GM18505 (cell line): ENCODE results near the gene NID1.
"Not testable (repeated sequence)": the region's sequence is repeated elsewhere in the genome, so short reads cannot be mapped to it uniquely, and the experiment has no call there.

Source experiments
- ATAC-seq: cut with Tn5 transposase; IDR thresholded peaks from one replicate; pipeline ENCODE4 v1.9.1; 2021; ENCODE audit not compliant: unreplicated experiment
- POLR2A ChIP-seq: IDR thresholded peaks from 4 replicates; pipeline ENCODE4 v1.6.1; 2011; ENCODE audit warnings: borderline replicate concordance; ENCODE audit not compliant: insufficient read depth, insufficient read length; ENCODE audit errors: extremely low read depth

The NID1 gene

GRCh38 chr1:236085545-236086159 is 20.8 kb upstream of the NID1 start:
- no peak for TF ChIP-seq POLR2A
- ATAC-seq: no peak

GRCh38 chr1:236084386-236084730 is 19.5 kb upstream of the NID1 start:
- no peak for ATAC-seq
- TF ChIP-seq POLR2A: no peak

GRCh38 chr1:236083650-236084385 is 18.9 kb upstream of the NID1 start:
- TF ChIP-seq POLR2A: no peak
- ATAC-seq: no peak

GRCh38 chr1:236082526-236082925 is 17.6 kb upstream of the NID1 start:
- TF ChIP-seq POLR2A: no peak
- ATAC-seq: no peak

- no peak for ATAC-seq
- no peak for TF ChIP-seq POLR2A
Measured at GRCh38 chr1:236081546-236082227, 16.8 kb upstream of the NID1 start.

GRCh38 chr1:236079703-236080102 is 14.8 kb upstream of the NID1 start:
- ATAC-seq: no peak
- TF ChIP-seq POLR2A: no peak

GRCh38 chr1:236078993-236079392 is 14.1 kb upstream of the NID1 start:
- no peak for ATAC-seq
- TF ChIP-seq POLR2A: no peak

GRCh38 chr1:236078077-236078476 is 13.2 kb upstream of the NID1 start:
- not testable (repeated sequence) for ATAC-seq

- TF ChIP-seq POLR2A: no peak
- no peak for ATAC-seq
Measured at GRCh38 chr1:236075848-236076247, 11.0 kb upstream of the NID1 start.

- no peak for ATAC-seq
- TF ChIP-seq POLR2A: no peak
Measured at GRCh38 chr1:236073307-236073897, 8.5 kb upstream of the NID1 start.

- TF ChIP-seq POLR2A: no peak
- ATAC-seq: no peak
Measured at GRCh38 chr1:236072001-236072400, 7.1 kb upstream of the NID1 start.

- ATAC-seq: no peak
- TF ChIP-seq POLR2A: no peak
Measured at GRCh38 chr1:236070753-236071152, 5.9 kb upstream of the NID1 start.

GRCh38 chr1:236069796-236070195 is 4.9 kb upstream of the NID1 start:
- no peak for ATAC-seq
- TF ChIP-seq POLR2A: no peak

- TF ChIP-seq POLR2A: no peak
- ATAC-seq: no peak
Measured at GRCh38 chr1:236067854-236068454, 3.1 kb upstream of the NID1 start.

- peak; percentile 84 for ATAC-seq
- peak; percentile 22 for TF ChIP-seq POLR2A
Measured at GRCh38 chr1:236066828-236067386, 2.0 kb upstream of the NID1 start.
